SHP77 treated with DMSO at 0.1 percent for 48 hours (cell line): Measurements from ENCODE around the gene CADM2.
"Not testable (repeated sequence)": the region's sequence is repeated elsewhere in the genome, so short reads cannot be mapped to it uniquely, and the experiment has no call there.

Source experiments
- DNase-seq: peaks from one replicate; lab custom pipeline; 2025; lab: John Stamatoyannopoulos, UW

The CADM2 gene

DNA sequence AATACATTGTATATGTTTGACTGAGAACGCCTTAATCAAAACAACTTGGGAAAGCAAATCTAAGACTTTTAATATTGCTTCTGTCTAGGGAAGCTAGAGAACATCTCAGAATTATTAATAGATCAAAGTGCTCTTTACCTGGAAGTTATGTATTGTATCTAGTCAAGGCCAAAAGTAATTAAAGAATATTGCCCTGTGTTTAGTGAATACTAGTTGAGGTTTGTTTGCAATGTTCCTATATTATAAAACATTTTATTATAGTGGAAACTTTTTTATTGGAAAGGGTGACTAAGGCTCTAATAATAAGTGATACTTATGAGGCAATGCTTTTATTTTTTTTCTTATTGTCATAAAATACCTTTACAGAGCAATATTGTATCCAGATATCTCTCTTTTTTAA lies 118.2 kb downstream of the CADM2 start:
- DNase-seq: no peak

DNA sequence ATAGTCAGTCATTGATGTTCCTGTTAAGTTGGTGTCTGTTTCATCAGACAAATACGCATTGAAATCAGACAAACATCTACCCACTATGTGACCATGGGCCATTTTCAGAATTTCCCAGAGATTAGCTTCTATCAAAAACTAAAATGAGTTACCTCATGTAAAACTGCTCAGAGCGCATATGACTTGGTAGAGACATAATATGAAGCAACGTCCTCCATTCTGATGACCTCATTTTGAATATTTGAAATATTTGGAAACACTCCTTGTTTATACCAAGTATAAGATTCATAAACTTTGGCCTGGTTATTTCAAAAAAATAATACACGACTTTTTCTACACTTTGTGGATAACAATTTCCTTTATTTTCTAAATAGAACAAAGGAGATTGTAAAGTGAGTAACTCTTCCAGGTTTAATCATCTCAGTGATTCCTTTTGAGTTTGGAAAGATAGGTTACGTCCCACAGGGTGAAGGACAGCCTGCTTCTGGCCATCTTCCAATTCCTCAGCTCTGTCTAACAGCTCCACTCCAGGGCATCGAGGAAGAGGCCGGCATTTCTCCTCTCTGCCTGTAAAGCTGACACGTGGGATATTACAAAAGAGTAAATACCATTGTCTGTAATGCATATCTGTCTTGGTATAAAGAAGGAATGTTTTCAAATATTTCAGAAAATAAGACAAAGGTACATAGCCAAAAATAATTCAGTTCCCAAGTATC lies 122.6 kb downstream of the CADM2 start:
- no peak for DNase-seq

GRCh38 chr3:85090495-85090894 lies 131.7 kb downstream of the CADM2 start:
- no peak for DNase-seq

DNA sequence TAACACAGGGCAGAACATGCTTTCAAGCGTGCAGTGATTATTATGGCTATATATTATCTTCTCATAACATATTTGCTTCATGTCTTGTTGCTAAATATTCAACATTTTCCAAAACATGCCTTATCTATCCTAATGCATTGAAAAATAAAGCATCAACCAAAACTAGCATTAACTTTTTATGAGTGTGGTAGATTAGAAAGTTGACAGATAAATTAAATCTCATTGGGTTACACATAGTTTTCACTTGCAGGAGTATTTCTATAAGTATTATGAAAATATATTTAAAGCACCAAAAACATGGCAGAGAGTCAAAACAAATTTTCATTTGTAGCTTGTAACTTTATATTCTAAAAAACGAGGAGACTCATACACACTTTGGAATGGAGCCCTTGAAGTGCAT lies 141.5 kb downstream of the CADM2 start:
- DNase-seq: no peak

- DNase-seq: no peak
Observed at GRCh38 chr3:85102781-85103180, 144.0 kb downstream of the CADM2 start.

- no peak for DNase-seq
Observed at GRCh38 chr3:85110393-85110792, 151.6 kb downstream of the CADM2 start.

DNA sequence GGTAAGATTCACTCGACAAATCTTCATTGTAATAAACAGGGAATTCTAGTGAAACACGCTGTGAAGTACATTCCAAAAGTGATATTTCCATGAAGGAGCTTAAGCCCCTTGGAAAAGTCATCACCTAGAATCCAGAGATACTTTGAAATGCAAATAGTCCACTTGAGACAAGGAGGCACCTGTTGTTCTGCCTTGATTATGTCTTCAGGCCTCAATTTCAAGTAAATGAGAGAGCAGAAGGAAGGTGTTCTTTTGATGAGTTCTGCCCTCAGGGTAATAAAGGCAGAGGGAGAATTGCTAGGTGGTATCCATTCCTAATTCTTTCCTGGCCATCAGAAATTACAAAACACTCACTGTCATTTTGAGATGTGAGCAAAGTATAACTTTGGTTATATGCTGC lies 162.1 kb downstream of the CADM2 start:
- no peak for DNase-seq

GRCh38 chr3:85132864-85133263 lies 174.1 kb downstream of the CADM2 start:
- DNase-seq: not testable (repeated sequence)

DNA sequence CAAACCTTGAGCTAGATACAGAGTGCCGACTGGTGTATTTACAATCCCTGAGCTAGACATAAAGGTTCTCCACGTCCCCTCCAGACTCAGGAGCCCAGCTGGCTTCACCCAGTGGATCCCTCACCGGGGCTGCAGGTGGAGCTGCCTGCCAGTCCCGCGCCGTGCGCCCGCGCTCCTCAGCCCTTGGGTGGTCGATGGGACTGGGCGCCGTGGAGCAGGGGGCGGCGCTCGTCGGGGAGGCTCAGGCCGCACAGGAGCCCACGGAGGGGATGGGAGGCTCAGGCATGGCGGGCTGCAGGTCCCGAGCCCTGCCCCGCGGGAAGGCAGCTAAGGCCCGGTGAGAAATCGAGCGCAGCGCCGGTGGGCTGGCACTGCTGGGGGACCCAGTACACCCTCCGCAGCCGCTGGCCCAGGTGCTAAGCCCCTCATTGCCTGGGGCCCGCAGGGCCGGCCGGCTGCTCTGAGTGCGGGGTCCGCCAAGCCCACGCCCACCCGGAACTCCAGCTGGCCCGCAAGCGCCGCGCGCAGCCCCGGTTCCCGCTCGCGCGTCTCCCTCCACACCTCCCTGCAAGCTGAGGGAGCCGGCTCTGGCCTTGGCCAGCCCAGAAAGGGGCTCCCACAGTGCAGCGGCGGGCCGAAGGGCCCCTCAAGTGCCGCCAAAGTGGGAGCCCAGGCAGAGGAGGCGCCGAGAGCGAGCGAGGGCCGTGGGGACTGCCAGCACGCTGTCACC lies 175.1 kb downstream of the CADM2 start:
- DNase-seq: not testable (repeated sequence)

GRCh38 chr3:85142626-85143025 lies 183.8 kb downstream of the CADM2 start:
- no peak for DNase-seq

- peak; percentile 50 for DNase-seq
Observed at GRCh38 chr3:85148036-85148435, 189.2 kb downstream of the CADM2 start.

DNA sequence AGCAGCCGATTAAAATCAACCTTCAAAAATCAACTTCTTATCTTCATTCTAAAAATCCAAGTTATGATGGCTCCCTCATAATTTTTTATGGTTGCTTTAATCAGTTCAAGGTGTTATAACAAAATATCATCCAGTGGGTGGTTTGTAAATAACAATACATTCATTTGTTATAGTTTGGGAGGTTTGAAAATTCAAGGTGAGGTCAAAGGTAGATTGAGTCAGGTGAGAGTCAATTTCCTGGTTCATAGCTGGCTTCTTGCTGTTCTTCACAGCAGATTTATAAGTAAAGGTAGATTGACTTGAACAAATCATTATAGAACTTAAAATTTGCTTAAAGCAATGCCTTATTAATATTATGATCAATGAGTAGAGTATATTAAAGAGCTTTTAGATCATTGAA lies 192.8 kb downstream of the CADM2 start:
- no peak for DNase-seq

GRCh38 chr3:85153279-85153678 lies 194.5 kb downstream of the CADM2 start:
- not testable (repeated sequence) for DNase-seq

DNA sequence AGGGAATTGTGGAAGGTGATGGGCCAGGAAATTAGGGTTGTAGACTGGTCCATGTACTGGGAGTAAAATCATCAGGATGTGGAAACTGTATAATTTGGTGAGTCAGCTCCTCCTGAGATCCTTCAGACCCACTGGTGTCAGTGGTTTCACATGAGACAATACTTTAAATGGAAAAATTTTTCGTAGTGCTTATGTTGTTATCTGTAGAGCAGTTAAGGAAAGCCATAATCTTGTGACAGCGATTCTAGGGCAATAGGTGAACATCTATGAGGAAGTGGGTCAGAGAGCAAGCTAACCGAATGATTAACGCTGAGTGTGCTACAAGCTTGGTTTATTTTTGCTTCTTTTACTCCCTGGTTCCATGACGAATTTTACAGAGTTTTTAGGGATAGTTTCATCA lies 200.6 kb downstream of the CADM2 start:
- no peak for DNase-seq

GRCh38 chr3:85161544-85161943 lies 202.8 kb downstream of the CADM2 start:
- no peak for DNase-seq

- DNase-seq: no peak
Observed at GRCh38 chr3:85162905-85163304, 204.1 kb downstream of the CADM2 start.

GRCh38 chr3:85164436-85164835 lies 205.6 kb downstream of the CADM2 start:
- no peak for DNase-seq

GRCh38 chr3:85167576-85167975 lies 208.8 kb downstream of the CADM2 start:
- no peak for DNase-seq

DNA sequence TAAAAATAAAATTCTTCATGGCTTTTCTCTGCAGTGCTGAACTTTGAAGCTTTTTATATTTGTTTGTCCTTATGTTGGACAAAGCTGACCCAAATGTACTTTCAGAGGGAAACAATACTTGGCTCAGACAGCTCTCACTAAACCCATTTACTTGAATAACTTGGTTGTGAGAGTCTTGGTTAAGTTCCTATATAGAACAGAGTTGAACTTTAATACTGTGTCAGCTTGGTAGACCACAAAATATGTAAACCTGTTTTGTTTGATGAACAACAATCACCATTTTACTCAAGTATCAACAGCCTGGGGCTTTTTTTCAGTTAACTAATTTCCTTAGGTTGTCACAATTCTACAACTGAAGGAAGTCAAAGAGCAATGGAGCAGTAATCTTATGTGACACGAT lies 211.9 kb downstream of the CADM2 start:
- no peak for DNase-seq

- DNase-seq: no peak
Observed at GRCh38 chr3:85171976-85172375, 213.2 kb downstream of the CADM2 start.

GRCh38 chr3:85176799-85177198 lies 218.0 kb downstream of the CADM2 start:
- DNase-seq: no peak

DNA sequence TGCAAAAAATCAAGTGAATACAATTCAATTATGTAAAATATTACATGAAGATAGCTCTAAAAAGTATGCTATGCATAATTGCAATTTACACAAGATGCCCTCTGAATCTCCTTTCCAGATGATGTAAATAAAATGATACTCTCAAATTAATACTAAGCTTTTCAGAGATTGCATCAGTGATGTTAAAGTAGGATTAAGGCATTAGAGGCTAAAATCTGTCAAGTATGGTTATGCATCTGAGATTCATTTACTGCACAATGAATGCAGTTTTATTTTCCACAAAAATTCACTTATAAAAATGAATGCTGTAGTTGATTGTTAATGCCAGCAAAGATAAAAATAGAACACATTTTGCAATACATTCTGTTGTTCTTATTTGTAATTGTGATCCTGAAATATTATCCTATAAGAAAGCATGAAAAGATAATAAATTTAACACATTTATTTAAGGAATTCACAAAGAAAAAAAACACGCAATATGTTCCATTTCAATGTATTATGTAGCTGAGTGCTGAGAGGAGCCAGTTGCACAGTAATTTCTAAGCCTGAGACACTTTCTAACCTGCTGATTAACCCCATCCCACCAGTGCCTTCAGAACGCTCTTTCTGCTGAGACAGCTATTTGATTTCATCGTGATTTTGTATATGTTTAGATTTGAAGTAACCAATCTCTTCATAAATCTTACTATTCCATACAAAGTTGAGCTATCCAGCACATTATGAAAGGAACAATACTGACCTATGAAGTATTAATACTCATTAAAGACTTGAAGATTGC lies 224.4 kb downstream of the CADM2 start:
- DNase-seq: no peak

- DNase-seq: no peak
Observed at GRCh38 chr3:85185495-85185894, 226.7 kb downstream of the CADM2 start.
